Body of pancreas (tissue), 4 donors: Measurements from ENCODE around the gene PDE1A. TPM values are rescaled to one million over a fixed set of nuclear protein-coding genes. Genes with fewer than 3 reads are reported as not detected.

ENCODE experiments used
- ATAC-seq: fragments of 150-250 bp; one replicate; pipeline ENCODE4 v1.9.1; 2016
- DNase-seq, 4 donors: peaks; one replicate each; pipeline ENCODE4 v3.0.0-alpha.2; 2019
- H3K27ac ChIP-seq, 4 donors: fragments of 200-600 bp; sonication (generic); 1 replicate in 3 of 4; 2 replicates in 1 of 4; pipeline versions ENCODE4 v1.5.1 to v1.6.1; 2016 to 2019; ENCODE audit warnings: mild to moderate bottlenecking in 1 of 4, mixed read lengths in 1 of 4, moderate library complexity in 1 of 4
- H3K27me3 ChIP-seq, 2 donors: fragments of 200-600 bp; sonication (generic); one replicate each; pipeline ENCODE4 v1.6.0; 2016; ENCODE audit warnings: mild to moderate bottlenecking in 1 of 2
- H3K36me3 ChIP-seq, 2 donors: fragments of 200-600 bp; sonication (generic); replicated peaks in 1 of 2; 2 replicates each; pipeline ENCODE4 v1.5.1; 2016; ENCODE audit warnings: low read depth in 2 of 2; ENCODE audit not compliant: insufficient read depth in 1 of 2
- H3K4me1 ChIP-seq: fragments of 200-600 bp; sonication (generic); one replicate; pipeline ENCODE4 v1.6.0; 2016
- H3K4me3 ChIP-seq, 2 donors: fragments of 200-600 bp; sonication (generic); 1 replicate in 1 of 2; 2 replicates in 1 of 2; pipeline ENCODE4 v1.5.1; 2016 to 2019
- H3K9me3 ChIP-seq, 3 donors: fragments of 200-600 bp; sonication (generic); 1 replicate in 2 of 3; 2 replicates in 1 of 3; pipeline ENCODE4 v1.5.1; 2016
- CTCF ChIP-seq, 7 experiments: fragments of 450-650 bp in 4 of 7; fragments of 200-600 bp in 3 of 7; sonication (generic) in 3 of 7; IDR thresholded peaks; one replicate each; pipeline ENCODE4 v1.5.1; 2016 to 2019; ENCODE audit warnings: antibody characterized with exemption in 7 of 7
- POLR2A ChIP-seq, 3 donors: fragments of 450-650 bp; IDR thresholded peaks; one replicate each; pipeline ENCODE4 v1.6.1; 2016; ENCODE audit warnings: antibody characterized with exemption in 3 of 3, mild to moderate bottlenecking in 2 of 3
- WGBS, 2 donors: methylation state at CpG; one replicate each; pipeline ENCODE4 v1.1.5; 2017; 5-methylcytosine and 5-hydroxymethylcytosine counted together
- intact Hi-C: fragments of 100-400 bp; cut with DNase I; formaldehyde crosslinking; loops from one replicate; pipeline ENCODE4 v1.15.1; 2023
- total RNA-seq, 2 donors: library from RNA; depleted of rRNA; stranded (reverse); fragments of >200 nt; gene quantifications; one replicate each; pipeline ENCODE4 v1.1.0, GENCODE V29; 2016

Gene PDE1A
- total RNA-seq, 2 donors from 2014 or later, result 4.0 to 4.2 TPM

GRCh38 chr2:182242609-182243008, 184.2 kb downstream of the PDE1A start:
- H3K4me1 ChIP-seq, result peaks cover 8% of the 10 kb centered on the region
- H3K4me3 ChIP-seq, result no peak overlapping the region
- ATAC-seq (no peak), DNase-seq (no peak)
- H3K27ac ChIP-seq, result no peak overlapping the region
- no peaks in the 10 kb centered on the region for H3K9me3 ChIP-seq
- 73 to 75% methylated on average over 5 of the region's 5 CpGs for WGBS, 2 donors
- TF ChIP-seq CTCF (IDR thresholded peaks at IDR 0.05) (no peak), POLR2A (IDR thresholded peaks at IDR 0.05) (no peak)
- H3K36me3 ChIP-seq, result no peaks in the 10 kb centered on the region
- H3K27me3 ChIP-seq, result no peaks in the 10 kb centered on the region
- intact Hi-C loops, result loop anchor here (10.0 kb wide), 1 partner anchor 412 kb away; no protein-coding TSS in a partner anchor

- intact Hi-C loops, result loop anchor here (10.0 kb wide), 1 partner anchor 413 kb away; no protein-coding TSS in a partner anchor
- Histone ChIP-seq H3K27ac (no peak overlapping the region), H3K27me3 (no peaks in the 10 kb centered on the region), H3K4me1 (peaks cover 8% of the 10 kb centered on the region), H3K4me3 (no peak overlapping the region), H3K9me3 (no peaks in the 10 kb centered on the region), H3K36me3 (no peaks in the 10 kb centered on the region)
- ATAC-seq, result no peak
- DNase-seq, result no peak
- 85 to 95% methylated on average over 1 of the region's 1 CpG for WGBS, 2 donors
- TF ChIP-seq POLR2A (IDR thresholded peaks at IDR 0.05), result no peak
- TF ChIP-seq CTCF (IDR thresholded peaks at IDR 0.05), result no peak
These were observed 184.9 kb downstream of the PDE1A start for GRCh38 chr2:182241936-182242335.

- intact Hi-C loops, result loop anchor here (10.0 kb wide), 1 partner anchor 414 kb away; no protein-coding TSS in a partner anchor
- TF ChIP-seq CTCF (IDR thresholded peaks at IDR 0.05), result peak in 6 of 7 experiments; percentile 38 to 62 (median 54)
- no peak for TF ChIP-seq POLR2A (IDR thresholded peaks at IDR 0.05)
- Histone ChIP-seq H3K27me3 (no peaks in the 10 kb centered on the region), H3K27ac (no peak overlapping the region), H3K4me3 (no peak overlapping the region), H3K36me3 (no peaks in the 10 kb centered on the region), H3K9me3 (no peaks in the 10 kb centered on the region), H3K4me1 (peaks cover 8% of the 10 kb centered on the region)
- DNase-seq (peak; percentile 59 to 72 (median 66)), ATAC-seq (peak; percentile 94)
- 22 to 31% methylated on average over 5 of the region's 5 CpGs for WGBS, 2 donors
These were observed 185.9 kb downstream of the PDE1A start for GRCh38 chr2:182240862-182241371.

- Histone ChIP-seq H3K27ac (no peak overlapping the region), H3K36me3 (no peaks in the 10 kb centered on the region), H3K9me3 (no peaks in the 10 kb centered on the region), H3K4me1 (peaks cover 8% of the 10 kb centered on the region), H3K27me3 (no peaks in the 10 kb centered on the region), H3K4me3 (no peak overlapping the region)
- intact Hi-C loops, result no loop called here
- ATAC-seq (no peak), DNase-seq (no peak)
- TF ChIP-seq POLR2A (IDR thresholded peaks at IDR 0.05) (no peak), CTCF (IDR thresholded peaks at IDR 0.05) (no peak)
These were observed 196.3 kb downstream of the PDE1A start for GRCh38 chr2:182230561-182230960.

- intact Hi-C loops, result no loop called here
- no peaks in the 10 kb centered on the region for H3K27me3 ChIP-seq
- H3K36me3 ChIP-seq, result no peaks in the 10 kb centered on the region
- TF ChIP-seq POLR2A (IDR thresholded peaks at IDR 0.05) (no peak), CTCF (IDR thresholded peaks at IDR 0.05) (no peak)
- no peak for DNase-seq
- no peak overlapping the region for H3K4me3 ChIP-seq
- H3K9me3 ChIP-seq, result no peaks in the 10 kb centered on the region
- H3K4me1 ChIP-seq, result peaks cover 8% of the 10 kb centered on the region
- 78 to 82% methylated on average over 2 of the region's 2 CpGs for whole genome bisulfite sequencing, 2 donors
- ATAC-seq, result no peak
- H3K27ac ChIP-seq, result no peak overlapping the region
These were observed 197.5 kb downstream of the PDE1A start for GRCh38 chr2:182229297-182229696.
